ENCODE results near the gene EXOC6B. TPM values are rescaled to one million over a fixed set of nuclear protein-coding genes. Genes with fewer than 3 reads are reported as not detected.
A peak's percentile ranks its signal among the peaks of the same experiment; 100 is the strongest.

The EXOC6B gene
- total and polyA plus RNA-seq, 4 donors, result 5.8 to 45.9 (median 26.2) TPM

DNA sequence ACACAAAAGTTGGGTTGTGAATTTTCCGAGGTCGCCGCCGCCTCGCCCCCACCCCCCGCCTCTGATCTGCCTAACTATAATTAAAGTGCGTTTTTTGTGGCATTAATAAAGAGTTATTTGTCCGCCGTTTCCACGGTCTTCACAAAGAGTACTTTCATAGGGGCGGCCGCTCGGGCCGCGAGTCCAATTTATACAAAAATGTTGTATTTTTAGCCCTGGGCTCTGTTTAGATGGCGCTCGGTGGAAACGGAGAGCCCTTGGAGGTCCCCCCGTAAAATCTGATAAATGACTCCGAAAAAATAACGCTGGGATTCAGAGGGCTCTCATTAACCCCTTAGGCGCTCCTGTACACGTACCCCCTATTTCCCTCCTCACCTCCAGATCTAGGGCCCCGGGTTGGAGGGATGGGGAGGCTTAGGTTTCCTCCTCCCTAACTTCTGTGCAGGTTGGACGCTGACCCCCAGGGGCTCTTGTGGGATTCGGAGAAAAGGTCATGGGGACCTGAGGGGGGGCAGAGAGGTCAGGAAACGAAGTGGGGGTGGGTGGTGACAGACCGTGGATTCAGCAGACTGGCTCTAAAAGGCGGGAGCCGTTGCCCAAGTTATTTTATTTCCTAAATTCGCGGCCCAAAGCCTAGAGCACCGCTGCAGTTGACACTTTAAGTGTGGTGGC lies 680.0 kb downstream of the EXOC6B start:
- H3K27ac ChIP-seq (ENCODE audit: low read depth in 1 of 2, low read length in 2 of 2), result peak overlapping the region in 1 of 2 donors; percentile 39
- H3K4me1 ChIP-seq (ENCODE audit: control insufficient read depth in 1 of 2, insufficient read depth in 2 of 2, low read length in 2 of 2), result no peaks in the 10 kb centered on the region
- no peaks in the 10 kb centered on the region for H3K27me3 ChIP-seq (ENCODE audit: control insufficient read depth in 1 of 2, insufficient read depth in 2 of 2, low read length in 1 of 2)
- ATAC-seq (ENCODE audit: low FRiP score) (no peak), DNase-seq (peak; percentile 24 to 57)
- H3K36me3 ChIP-seq (ENCODE audit: control insufficient read depth in 1 of 2, insufficient read depth in 2 of 2, low read length in 1 of 2), result no peaks in the 10 kb centered on the region
- 0 to 1% methylated on average over 33 of the region's 33 CpGs for WGBS, 2 donors
- no peaks in the 10 kb centered on the region for H3K9me3 ChIP-seq (ENCODE audit: control insufficient read depth, low read length)
- intact Hi-C loops (cut with DNase I), result loop anchor here (5.0 to 10.0 kb wide), 5 partner anchors 343 to 533 kb away; no protein-coding TSS in a partner anchor
- H3K4me3 ChIP-seq (ENCODE audit: low read length in 2 of 2), result peak overlapping the region; percentile 31 to 46

DNA sequence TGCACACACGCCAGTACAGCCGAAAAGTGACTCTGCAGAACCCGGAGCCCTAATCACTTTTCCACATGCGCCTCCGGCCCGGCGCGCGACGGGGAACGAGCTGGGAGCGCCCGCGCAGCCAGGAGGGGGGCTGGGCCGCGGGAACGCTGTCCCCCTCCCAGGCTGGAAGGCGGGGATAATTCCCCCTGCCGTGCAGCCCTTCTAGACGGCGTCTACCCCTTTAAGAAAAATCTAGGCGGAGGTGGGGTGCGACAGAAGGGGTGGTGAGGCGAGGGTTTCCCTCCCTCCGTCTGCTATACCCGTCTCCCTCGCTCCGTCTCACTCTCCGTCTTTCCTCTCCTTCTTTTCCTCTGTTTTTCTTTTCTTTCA lies 680.6 kb downstream of the EXOC6B start:
- peak; percentile 15 for ATAC-seq (ENCODE audit: low FRiP score)
- Histone ChIP-seq H3K27ac (ENCODE audit: low read depth in 1 of 2, low read length in 2 of 2) (peak overlapping the region in 1 of 2 donors; percentile 14), H3K27me3 (ENCODE audit: control insufficient read depth in 1 of 2, insufficient read depth in 2 of 2, low read length in 1 of 2) (no peaks in the 10 kb centered on the region), H3K4me3 (ENCODE audit: low read length in 2 of 2) (peak overlapping the region; percentile 31 to 46), H3K9me3 (ENCODE audit: control insufficient read depth, low read length) (no peaks in the 10 kb centered on the region), H3K36me3 (ENCODE audit: control insufficient read depth in 1 of 2, insufficient read depth in 2 of 2, low read length in 1 of 2) (no peaks in the 10 kb centered on the region), H3K4me1 (ENCODE audit: control insufficient read depth in 1 of 2, insufficient read depth in 2 of 2, low read length in 2 of 2) (no peaks in the 10 kb centered on the region)
- intact Hi-C loops (cut with DNase I), result loop anchor here (5.0 to 10.0 kb wide), 5 partner anchors 343 to 533 kb away; no protein-coding TSS in a partner anchor
- peak; percentile 56 to 75 for DNase-seq
- WGBS, 2 donors, result 0% methylated on average over 29 of the region's 29 CpGs

DNA sequence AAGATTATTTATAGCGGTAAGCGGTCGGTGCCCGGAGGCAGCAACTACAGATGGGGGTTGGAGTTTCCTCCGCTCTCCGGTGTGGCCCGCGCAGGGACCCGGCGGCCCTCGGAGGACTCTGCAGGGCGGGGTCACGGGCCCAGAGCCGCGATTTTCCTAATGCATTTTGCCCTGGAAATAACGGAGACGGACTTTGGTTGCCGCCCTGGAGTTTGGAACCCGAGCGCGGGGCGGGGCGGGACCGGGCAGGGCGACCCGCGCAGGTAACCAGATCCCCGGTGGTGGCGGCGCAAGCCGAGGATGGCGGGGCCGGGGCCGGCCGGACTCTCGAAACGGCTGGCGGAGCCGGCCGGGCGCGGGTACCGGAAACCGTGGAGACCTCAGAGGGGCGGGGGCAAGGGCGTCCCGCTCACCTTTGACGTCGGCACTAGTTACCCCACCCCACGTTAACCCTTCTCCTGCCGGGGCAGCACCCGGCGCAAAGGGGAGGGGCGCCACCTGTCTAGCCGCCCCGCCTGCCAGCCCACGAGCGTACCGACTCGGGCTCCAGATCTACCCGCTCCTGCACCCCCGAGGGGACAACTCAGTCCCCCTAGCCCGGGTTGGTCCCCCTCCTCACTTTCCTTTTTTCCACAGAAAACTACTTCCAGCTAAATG lies 681.1 kb downstream of the EXOC6B start:
- Histone ChIP-seq H3K4me1 (ENCODE audit: control insufficient read depth in 1 of 2, insufficient read depth in 2 of 2, low read length in 2 of 2) (no peaks in the 10 kb centered on the region), H3K4me3 (ENCODE audit: low read length in 2 of 2) (peak overlapping the region; percentile 46 to 50), H3K36me3 (ENCODE audit: control insufficient read depth in 1 of 2, insufficient read depth in 2 of 2, low read length in 1 of 2) (no peaks in the 10 kb centered on the region), H3K9me3 (ENCODE audit: control insufficient read depth, low read length) (no peaks in the 10 kb centered on the region), H3K27ac (ENCODE audit: low read depth in 1 of 2, low read length in 2 of 2) (peak overlapping the region in 1 of 2 donors; percentile 14), H3K27me3 (ENCODE audit: control insufficient read depth in 1 of 2, insufficient read depth in 2 of 2, low read length in 1 of 2) (no peaks in the 10 kb centered on the region)
- WGBS, 2 donors, result 0% methylated on average over 54 to 63 of the region's 63 CpGs
- peak; percentile 64 to 82 for DNase-seq
- intact Hi-C loops (cut with DNase I), result loop anchor here (1.0 to 10.0 kb wide), 6 partner anchors 263 to 532 kb away; no protein-coding TSS in a partner anchor
- ATAC-seq (ENCODE audit: low FRiP score), result peak; percentile 44

DNA sequence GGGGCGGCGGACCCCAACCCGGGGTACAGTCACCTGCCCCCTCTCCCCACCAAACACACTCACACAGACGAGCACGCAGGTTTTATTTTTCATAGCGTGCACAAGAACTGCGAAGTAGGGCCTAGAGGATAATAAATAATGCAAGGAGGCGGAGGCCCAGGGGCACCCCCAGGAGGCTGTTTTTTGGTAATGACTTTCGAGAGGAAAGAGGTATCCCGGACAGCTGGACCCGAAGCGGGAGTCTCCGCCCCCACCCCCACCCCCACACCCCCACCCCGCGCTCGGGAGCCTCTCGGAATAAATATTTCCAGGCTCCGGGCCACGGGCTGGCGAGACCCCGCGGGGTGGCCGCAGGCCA lies 681.6 kb downstream of the EXOC6B start:
- Histone ChIP-seq H3K4me3 (ENCODE audit: low read length in 2 of 2) (peak overlapping the region; percentile 46 to 50), H3K27me3 (ENCODE audit: control insufficient read depth in 1 of 2, insufficient read depth in 2 of 2, low read length in 1 of 2) (no peaks in the 10 kb centered on the region), H3K36me3 (ENCODE audit: control insufficient read depth in 1 of 2, insufficient read depth in 2 of 2, low read length in 1 of 2) (no peaks in the 10 kb centered on the region), H3K4me1 (ENCODE audit: control insufficient read depth in 1 of 2, insufficient read depth in 2 of 2, low read length in 2 of 2) (no peaks in the 10 kb centered on the region), H3K27ac (ENCODE audit: low read depth in 1 of 2, low read length in 2 of 2) (peak overlapping the region in 1 of 2 donors; percentile 49), H3K9me3 (ENCODE audit: control insufficient read depth, low read length) (no peaks in the 10 kb centered on the region)
- ATAC-seq (ENCODE audit: low FRiP score), result no peak
- WGBS, 2 donors, result 2 to 3% methylated on average over 23 of the region's 23 CpGs
- intact Hi-C loops (cut with DNase I), result loop anchor here (1.0 to 10.0 kb wide), 4 partner anchors 263 to 529 kb away; no protein-coding TSS in a partner anchor
- peak in 1 of 2 donors; percentile 90 for DNase-seq

DNA sequence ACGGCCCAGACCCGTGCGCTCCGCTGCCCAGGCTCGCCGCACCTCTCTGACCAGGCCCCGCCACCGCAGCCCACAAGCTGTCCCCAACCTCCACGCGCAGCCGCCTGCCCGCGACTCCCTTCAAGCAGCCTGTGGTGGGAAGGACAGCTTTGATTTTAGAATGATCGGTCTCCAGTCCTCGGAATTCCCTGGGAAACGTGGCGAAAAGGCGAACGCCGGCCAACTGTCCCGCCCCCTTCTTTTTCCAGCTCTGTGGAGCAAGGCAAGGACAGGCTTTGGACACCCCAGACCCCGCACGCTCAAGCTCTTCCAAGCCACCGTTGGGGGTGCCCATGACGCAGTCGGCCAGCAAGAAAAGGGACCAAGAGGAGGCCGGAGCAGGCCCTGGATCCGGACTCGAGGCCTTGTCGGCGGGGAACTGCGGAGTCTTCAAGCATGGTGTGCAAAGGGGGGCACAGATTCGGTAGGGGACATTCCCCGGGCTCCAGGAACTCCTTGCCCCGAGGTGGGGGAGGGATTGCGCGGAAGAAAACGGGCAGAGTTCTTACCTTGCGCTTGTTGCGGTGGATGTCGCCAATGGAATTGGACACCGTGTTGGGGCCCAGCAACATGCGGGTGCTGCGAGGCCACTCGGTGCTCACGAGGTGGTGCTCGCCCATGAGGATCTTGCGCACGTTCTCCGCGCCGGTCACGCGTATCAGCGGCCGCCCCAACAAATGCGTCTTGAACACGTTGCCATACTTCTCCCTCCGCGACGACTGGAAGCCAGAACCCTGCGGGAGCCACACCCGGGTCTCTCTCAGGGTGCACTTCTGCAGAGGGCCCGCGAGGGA lies 682.2 kb downstream of the EXOC6B start:
- Histone ChIP-seq H3K4me1 (ENCODE audit: control insufficient read depth in 1 of 2, insufficient read depth in 2 of 2, low read length in 2 of 2) (no peaks in the 10 kb centered on the region), H3K27ac (ENCODE audit: low read depth in 1 of 2, low read length in 2 of 2) (peak overlapping the region in 1 of 2 donors; percentile 49), H3K36me3 (ENCODE audit: control insufficient read depth in 1 of 2, insufficient read depth in 2 of 2, low read length in 1 of 2) (no peaks in the 10 kb centered on the region), H3K27me3 (ENCODE audit: control insufficient read depth in 1 of 2, insufficient read depth in 2 of 2, low read length in 1 of 2) (no peaks in the 10 kb centered on the region), H3K4me3 (ENCODE audit: low read length in 2 of 2) (no peak overlapping the region), H3K9me3 (ENCODE audit: control insufficient read depth, low read length) (no peaks in the 10 kb centered on the region)
- ATAC-seq (ENCODE audit: low FRiP score) (peak; percentile 13), DNase-seq (peak; percentile 63 to 80)
- intact Hi-C loops (cut with DNase I), result loop anchor here (1.0 to 10.0 kb wide), 4 partner anchors 262 to 529 kb away; no protein-coding TSS in a partner anchor
- WGBS, 2 donors, result 11 to 13% methylated on average over 62 to 65 of the region's 65 CpGs

DNA sequence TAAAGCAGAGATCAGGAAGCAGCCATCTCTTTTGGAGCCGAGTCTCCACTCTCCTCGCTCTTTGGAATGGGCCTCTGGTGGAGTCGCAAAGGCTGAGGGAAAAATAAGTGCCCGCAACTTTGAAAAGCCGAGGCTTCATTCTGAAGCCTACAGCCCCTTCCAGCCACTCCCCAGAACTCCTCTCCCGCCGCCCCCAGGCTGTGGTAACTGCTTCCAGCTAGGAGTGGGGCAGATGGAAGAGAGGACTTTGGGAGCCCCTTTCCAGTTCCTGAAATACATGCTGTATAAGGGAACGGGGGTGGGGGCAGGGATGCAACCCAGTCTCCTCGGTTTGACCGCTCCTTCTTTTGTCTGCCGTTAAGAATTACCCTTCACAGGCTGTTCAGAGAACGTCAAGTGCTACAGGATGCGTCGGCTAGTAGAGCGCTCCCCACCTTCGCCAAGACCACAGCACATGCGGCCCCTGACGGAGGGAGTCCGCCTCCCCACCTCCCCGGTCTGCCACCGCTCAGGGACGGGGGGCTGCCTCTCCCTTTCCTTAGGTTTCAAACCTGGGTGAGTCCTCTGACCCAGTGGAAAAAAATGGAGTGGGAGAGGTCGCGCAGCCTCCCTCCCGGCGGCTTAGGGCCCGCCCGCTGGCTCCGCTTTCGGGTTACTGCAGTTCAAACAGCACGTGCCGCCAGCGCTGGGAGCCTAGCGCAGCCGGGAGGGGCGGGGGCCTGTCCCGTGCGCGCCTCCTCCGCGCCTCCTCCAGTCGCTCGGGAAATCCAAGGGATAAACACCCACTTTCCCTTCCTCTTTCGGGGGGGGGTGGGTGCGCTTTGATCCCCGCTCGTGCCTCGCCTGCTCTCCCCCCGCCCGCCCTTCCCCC lies 683.0 kb downstream of the EXOC6B start:
- Histone ChIP-seq H3K4me1 (ENCODE audit: control insufficient read depth in 1 of 2, insufficient read depth in 2 of 2, low read length in 2 of 2) (no peaks in the 10 kb centered on the region), H3K36me3 (ENCODE audit: control insufficient read depth in 1 of 2, insufficient read depth in 2 of 2, low read length in 1 of 2) (no peaks in the 10 kb centered on the region), H3K9me3 (ENCODE audit: control insufficient read depth, low read length) (no peaks in the 10 kb centered on the region), H3K27ac (ENCODE audit: low read depth in 1 of 2, low read length in 2 of 2) (peak overlapping the region in 1 of 2 donors; percentile 22), H3K4me3 (ENCODE audit: low read length in 2 of 2) (no peak overlapping the region), H3K27me3 (ENCODE audit: control insufficient read depth in 1 of 2, insufficient read depth in 2 of 2, low read length in 1 of 2) (no peaks in the 10 kb centered on the region)
- 23 to 28% methylated on average over 43 to 50 of the region's 50 CpGs for WGBS, 2 donors
- DNase-seq (peak; percentile 77 to 90), ATAC-seq (ENCODE audit: low FRiP score) (peak; percentile 75)
- intact Hi-C loops (cut with DNase I), result loop anchor here (10.0 kb wide), 3 partner anchors 428 to 528 kb away; no protein-coding TSS in a partner anchor

DNA sequence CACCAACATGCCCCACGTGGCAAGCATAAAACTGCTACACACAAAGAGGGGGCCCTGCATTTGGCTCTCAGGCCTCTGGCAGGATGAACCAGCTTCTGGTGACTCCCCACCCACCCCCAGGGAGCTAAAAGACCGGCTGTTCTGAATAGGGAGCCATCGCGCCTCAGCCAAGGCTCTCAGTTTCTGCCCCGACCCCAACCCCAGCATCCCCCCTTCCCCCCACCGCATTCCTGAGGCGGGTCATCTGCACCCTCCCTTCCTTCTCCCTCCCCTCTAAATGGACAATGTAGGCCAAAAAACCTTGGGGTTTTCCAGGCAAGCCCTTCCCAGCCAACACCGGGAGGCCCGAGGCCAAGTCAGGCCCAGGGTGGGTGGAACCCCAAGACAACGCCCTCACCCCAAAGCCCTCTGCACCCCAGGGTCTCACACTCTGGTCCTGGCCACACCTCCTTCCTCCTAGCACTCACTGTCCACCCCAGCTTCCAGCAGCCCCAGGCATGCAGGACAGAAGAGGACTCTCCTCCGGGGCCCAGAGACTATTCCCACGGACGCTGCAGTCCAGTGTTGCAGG lies 683.9 kb downstream of the EXOC6B start:
- peak; percentile 38 to 71 for DNase-seq
- Histone ChIP-seq H3K27ac (ENCODE audit: low read depth in 1 of 2, low read length in 2 of 2) (no peak overlapping the region), H3K9me3 (ENCODE audit: control insufficient read depth, low read length) (no peaks in the 10 kb centered on the region), H3K27me3 (ENCODE audit: control insufficient read depth in 1 of 2, insufficient read depth in 2 of 2, low read length in 1 of 2) (no peaks in the 10 kb centered on the region), H3K36me3 (ENCODE audit: control insufficient read depth in 1 of 2, insufficient read depth in 2 of 2, low read length in 1 of 2) (no peaks in the 10 kb centered on the region), H3K4me1 (ENCODE audit: control insufficient read depth in 1 of 2, insufficient read depth in 2 of 2, low read length in 2 of 2) (no peaks in the 10 kb centered on the region), H3K4me3 (ENCODE audit: low read length in 2 of 2) (no peak overlapping the region)
- WGBS, 2 donors, result 86 to 88% methylated on average over 13 of the region's 13 CpGs
- intact Hi-C loops (cut with DNase I), result loop anchor here (10.0 kb wide), 3 partner anchors 427 to 527 kb away; no protein-coding TSS in a partner anchor
- ATAC-seq (ENCODE audit: low FRiP score), result no peak
